Hematopoietic multipotent progenitor cell treated with erythropoietin and hydrocortisone succinate and interleukin-3 and kit ligand, for 4 days (in vitro differentiated cells): ENCODE measurements around the gene LNPEP.
"Not testable (repeated sequence)": the region's sequence is repeated elsewhere in the genome, so short reads cannot be mapped to it uniquely, and the experiment has no call there.

Experiments
- DNase-seq: peaks from one replicate; pipeline ENCODE4 v3.0.0-alpha.2; 2015

The LNPEP gene

GRCh38 chr5:97071993-97072392 lies 136.1 kb downstream of the LNPEP start:
- DNase-seq, result no peak

GRCh38 chr5:97072696-97073095 lies 136.8 kb downstream of the LNPEP start:
- no peak for DNase-seq

DNA sequence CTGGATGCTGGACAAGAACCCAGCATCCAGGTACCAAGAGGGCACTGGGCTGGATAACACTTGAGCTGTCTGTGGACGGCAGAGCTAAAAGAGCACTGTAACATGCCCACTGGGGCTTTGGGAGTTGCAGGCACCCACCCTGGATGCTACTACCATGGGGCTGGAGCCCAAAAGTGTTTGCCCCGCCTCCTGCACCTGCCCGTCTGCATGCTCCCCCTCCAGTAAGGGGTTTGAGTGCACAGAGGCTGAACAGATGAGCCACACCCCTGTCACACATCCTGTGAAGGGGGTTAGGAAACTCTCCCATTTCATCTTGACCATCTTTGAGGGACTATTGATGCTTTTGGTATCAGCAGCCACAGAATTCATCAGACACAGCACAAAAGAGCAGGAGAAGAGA lies 137.5 kb downstream of the LNPEP start:
- DNase-seq, result no peak

DNA sequence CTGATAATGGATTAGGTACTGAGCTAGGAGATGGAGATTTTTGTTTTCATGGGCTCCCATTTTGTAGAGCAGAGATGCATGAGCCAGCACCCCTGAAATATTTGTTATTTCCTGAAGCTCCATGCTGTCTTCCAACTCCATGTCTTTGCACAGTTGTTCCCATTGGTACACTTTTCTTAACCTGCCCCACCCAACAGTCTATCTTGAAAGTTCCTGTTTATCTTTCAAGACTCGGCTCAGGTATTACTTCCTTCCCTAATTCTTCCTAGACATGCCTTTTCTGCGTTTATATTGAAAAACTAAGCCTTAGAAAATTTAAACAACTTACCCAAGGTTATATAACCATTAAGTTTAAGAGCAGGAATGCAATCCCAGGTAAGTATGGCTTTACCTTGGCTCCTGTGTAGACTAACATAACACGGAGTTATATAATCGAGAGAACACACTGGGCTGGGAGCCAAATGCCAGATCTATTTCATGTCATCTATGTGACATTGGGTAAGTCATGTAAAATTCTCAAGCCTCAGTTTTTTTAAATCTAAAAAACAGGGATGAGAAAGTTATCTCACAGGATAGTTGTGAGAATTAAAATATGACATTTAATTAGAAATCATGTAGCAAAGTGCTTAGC lies 139.1 kb downstream of the LNPEP start:
- no peak for DNase-seq

DNA sequence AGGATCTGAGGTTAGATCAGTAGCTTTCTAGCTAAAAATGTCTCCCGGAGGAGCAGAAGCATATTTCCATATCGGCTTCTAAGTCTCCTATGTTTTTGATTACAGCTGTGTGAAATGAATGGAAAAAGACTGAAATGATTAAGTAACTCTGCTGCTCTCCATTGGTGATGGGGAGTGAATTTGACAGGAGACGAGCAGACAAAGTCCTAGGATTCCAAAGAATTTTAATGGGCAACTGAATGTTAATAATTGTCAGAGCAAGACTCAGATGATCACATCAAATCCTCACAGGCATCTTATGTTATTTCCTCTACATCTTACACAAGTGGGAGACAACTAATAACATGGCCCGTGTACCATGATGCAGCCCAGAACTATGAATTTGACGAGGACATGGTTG lies 139.8 kb downstream of the LNPEP start:
- DNase-seq, result no peak

- DNase-seq, result no peak
Observed at GRCh38 chr5:97076098-97076497, 140.2 kb downstream of the LNPEP start.

DNA sequence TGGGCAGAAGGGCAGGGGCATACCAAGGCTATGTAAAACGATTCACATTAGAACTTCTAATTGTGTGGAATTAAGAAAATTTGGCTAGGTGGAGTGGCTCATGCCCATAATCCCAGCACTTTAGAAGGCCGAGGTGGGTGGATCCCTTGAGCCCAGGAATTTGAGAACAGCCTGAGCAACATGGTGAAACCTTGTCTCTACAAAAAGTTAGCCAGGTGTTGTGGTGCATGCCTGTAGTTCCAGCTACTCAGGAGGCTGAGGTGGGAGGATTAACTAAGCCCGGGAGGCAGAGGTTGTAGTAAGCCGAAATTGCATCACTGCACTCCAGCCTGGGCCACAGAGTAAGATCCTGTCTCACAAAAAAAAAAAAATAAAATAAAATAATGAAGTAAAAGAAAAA lies 141.4 kb downstream of the LNPEP start:
- DNase-seq, result no peak

DNA sequence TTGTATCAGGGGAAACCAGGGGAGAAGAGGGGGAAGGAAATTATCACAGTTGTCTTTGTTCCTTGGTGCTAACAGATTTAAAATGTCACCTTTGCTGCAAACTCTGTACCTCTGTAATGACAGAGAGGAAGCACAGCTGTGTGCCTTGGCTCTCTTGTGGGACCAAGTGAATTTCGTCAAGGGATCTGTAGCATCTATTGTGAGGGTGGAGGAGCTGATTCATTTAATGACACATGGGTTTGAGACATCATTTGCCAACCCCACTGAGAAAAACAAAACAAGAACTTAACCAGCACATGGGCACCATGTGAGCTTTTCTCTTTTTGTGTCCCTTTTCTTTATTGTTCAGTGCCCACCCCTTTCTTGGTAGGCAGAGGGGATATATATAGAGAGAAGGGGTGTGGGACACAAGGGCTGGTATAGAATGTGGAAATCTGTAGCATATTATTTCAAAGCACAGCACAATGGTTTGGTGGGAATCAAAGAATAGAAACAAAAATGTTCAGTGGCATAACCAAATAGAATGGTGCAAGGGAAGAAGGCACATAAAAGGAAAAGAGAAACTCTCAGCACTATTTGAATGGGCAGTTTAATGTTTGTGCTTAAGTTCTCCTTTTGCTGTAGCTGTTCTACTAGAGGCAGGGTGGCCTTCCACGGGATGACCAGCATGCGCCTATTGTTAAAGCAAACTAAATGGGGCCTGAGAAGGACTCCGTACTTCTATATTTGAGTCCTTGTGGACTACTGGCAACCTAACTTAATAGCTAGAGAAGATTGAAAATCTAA lies 143.3 kb downstream of the LNPEP start:
- DNase-seq, result no peak

- DNase-seq, result not testable (repeated sequence)
Observed at GRCh38 chr5:97084782-97085458, 149.0 kb downstream of the LNPEP start.

DNA sequence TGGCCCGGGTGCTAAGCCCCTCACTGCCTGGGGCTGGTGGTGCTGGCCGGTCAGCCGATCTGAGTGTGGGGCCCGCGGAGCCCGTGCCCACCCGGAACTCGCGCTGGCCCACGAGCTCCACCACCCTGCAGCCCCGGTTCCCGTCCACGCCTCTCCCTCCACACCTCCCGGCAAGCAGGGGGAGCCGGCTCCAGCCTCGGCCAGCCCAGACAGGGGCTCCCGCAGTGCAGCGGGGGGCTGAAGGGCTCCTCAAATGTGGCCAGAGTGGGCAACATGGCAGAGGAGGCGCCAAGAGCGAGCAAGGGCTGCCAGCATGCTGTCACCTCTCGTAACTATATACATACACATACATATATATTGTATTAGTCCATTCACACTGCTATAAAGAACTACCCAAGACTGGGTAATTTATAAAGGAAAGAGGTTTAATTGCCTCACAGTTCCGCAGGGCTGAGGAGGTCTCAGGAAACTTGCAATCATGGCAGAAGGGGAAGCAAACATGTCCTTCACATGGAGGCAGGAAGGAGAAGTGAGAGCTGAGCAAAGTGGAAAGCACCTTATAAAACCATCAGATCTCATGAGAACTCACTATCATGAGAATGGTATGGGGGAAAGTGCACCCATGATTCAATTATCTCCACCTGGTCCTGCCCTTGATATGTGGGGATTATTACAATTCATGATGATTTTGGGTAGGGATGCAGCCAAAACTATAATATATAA lies 149.7 kb downstream of the LNPEP start:
- DNase-seq, result no peak
